OCI-LY3 (cell line): ENCODE measurements around the gene TTC32.

Experiments
- EZH2phosphoT487 ChIP-seq: fragments of 200-600 bp; shearing (Covaris generic); IDR thresholded peaks from 2 replicates; pipeline ENCODE4 v1.6.1; 2018; ENCODE audit warnings: antibody characterized with exemption, mixed run types, low read depth
- TF ChIP-seq, protein P1 (sequence below): fragments of 200-600, 300-600 bp; sonication (generic); IDR thresholded peaks from 2 replicates; pipeline ENCODE4 v1.5.1; 2014; ENCODE audit warnings: antibody characterized with exemption, low read length, low read depth

DNA sequence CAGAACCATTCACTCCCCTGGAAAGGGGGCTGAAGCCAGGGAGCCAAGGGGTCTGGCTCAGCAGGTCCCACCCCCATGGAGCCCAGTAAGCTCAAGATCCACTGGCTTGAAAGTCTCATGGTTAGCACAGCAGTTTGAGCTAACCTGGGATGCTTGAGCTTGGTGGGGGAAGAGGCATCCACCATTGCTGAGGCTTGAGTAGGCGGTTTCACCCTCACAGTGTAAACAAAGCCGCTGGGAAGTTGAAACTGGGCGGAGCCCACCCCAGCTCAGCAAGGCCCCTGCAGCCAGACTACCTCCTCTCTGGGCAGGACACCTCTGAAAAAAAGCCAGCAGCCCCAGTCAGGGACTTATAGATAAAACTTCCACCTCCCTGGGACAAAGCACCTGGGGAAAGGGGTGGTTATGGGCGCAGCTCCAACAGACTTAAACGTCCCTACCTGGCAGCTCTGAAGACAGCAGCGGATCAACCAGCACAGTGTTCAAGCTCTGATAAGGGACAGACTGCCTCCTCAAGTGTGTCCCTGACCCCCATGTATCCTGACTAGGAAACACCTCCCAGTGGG, 14.7 kb upstream of the TTC32 start:
- TF ChIP-seq, protein P1, sequence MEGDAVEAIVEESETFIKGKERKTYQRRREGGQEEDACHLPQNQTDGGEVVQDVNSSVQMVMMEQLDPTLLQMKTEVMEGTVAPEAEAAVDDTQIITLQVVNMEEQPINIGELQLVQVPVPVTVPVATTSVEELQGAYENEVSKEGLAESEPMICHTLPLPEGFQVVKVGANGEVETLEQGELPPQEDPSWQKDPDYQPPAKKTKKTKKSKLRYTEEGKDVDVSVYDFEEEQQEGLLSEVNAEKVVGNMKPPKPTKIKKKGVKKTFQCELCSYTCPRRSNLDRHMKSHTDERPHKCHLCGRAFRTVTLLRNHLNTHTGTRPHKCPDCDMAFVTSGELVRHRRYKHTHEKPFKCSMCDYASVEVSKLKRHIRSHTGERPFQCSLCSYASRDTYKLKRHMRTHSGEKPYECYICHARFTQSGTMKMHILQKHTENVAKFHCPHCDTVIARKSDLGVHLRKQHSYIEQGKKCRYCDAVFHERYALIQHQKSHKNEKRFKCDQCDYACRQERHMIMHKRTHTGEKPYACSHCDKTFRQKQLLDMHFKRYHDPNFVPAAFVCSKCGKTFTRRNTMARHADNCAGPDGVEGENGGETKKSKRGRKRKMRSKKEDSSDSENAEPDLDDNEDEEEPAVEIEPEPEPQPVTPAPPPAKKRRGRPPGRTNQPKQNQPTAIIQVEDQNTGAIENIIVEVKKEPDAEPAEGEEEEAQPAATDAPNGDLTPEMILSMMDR: no peak
- no peak for TF ChIP-seq EZH2phosphoT487
